Measurements from ENCODE around the gene STRA8.

STRA8 gene

GRCh38 chr7:135195156-135195555 is 38.5 kb upstream of the STRA8 start:
- in situ Hi-C loops (cut with MboI; ENCODE audit: low sequenced_read_pairs, unreplicated experiment) = no loop called here
- no peak for DNase-seq (ENCODE audit: low spot score)
- TF ChIP-seq CTCF (IDR thresholded peaks at IDR 0.05; ENCODE audit: borderline replicate concordance, control extremely low read depth, extremely low read depth, insufficient read depth, missing control alignments) = no peak

- no peak for TF ChIP-seq CTCF (IDR thresholded peaks at IDR 0.05; ENCODE audit: borderline replicate concordance, control extremely low read depth, extremely low read depth, insufficient read depth, missing control alignments)
- no peak for DNase-seq (ENCODE audit: low spot score)
- in situ Hi-C loops (cut with MboI; ENCODE audit: low sequenced_read_pairs, unreplicated experiment) = no loop called here
These were observed 37.5 kb upstream of the STRA8 start for GRCh38 chr7:135195968-135196629.

GRCh38 chr7:135197343-135197742 is 36.3 kb upstream of the STRA8 start:
- TF ChIP-seq CTCF (IDR thresholded peaks at IDR 0.05; ENCODE audit: borderline replicate concordance, control extremely low read depth, extremely low read depth, insufficient read depth, missing control alignments) = no peak
- no peak for DNase-seq (ENCODE audit: low spot score)
- in situ Hi-C loops (cut with MboI; ENCODE audit: low sequenced_read_pairs, unreplicated experiment) = no loop called here

GRCh38 chr7:135197906-135198655 is 35.6 kb upstream of the STRA8 start:
- in situ Hi-C loops (cut with MboI; ENCODE audit: low sequenced_read_pairs, unreplicated experiment) = no loop called here
- DNase-seq (ENCODE audit: low spot score) = no peak
- no peak for TF ChIP-seq CTCF (IDR thresholded peaks at IDR 0.05; ENCODE audit: borderline replicate concordance, control extremely low read depth, extremely low read depth, insufficient read depth, missing control alignments)

GRCh38 chr7:135199439-135199838 is 34.2 kb upstream of the STRA8 start:
- DNase-seq (ENCODE audit: low spot score) = no peak
- TF ChIP-seq CTCF (IDR thresholded peaks at IDR 0.05; ENCODE audit: borderline replicate concordance, control extremely low read depth, extremely low read depth, insufficient read depth, missing control alignments) = no peak
- in situ Hi-C loops (cut with MboI; ENCODE audit: low sequenced_read_pairs, unreplicated experiment) = no loop called here

- in situ Hi-C loops (cut with MboI; ENCODE audit: low sequenced_read_pairs, unreplicated experiment) = no loop called here
- DNase-seq (ENCODE audit: low spot score) = no peak
- no peak for TF ChIP-seq CTCF (IDR thresholded peaks at IDR 0.05; ENCODE audit: borderline replicate concordance, control extremely low read depth, extremely low read depth, insufficient read depth, missing control alignments)
These were observed 32.8 kb upstream of the STRA8 start for GRCh38 chr7:135200821-135201331.

Measured in GM13976 (cell line).